IMR-90 (cell line): ENCODE data around the gene TACC2. TPM values are rescaled to one million over a fixed set of nuclear protein-coding genes. Genes with fewer than 3 reads are reported as not detected.

Experiments
- ATAC-seq: fragments of 200-7000 bp; cut with Tn5 transposase; 2 replicates; pipeline ENCODE4 v1.9.1; 2020; ENCODE audit warnings: low read depth, mild to moderate bottlenecking, moderate library complexity
- BruUV-seq: library from RNA; stranded (reverse); fragments of 400-500 nt; replicated peaks from 2 replicates; lab custom pipeline; 2021; lab: Mats Ljungman, UMichigan
- CTCF ChIA-PET: fragments of 300-600 bp; formaldehyde crosslinking; extraction: SDS; loops from one replicate; lab custom pipeline; 2021; ENCODE audit warnings: antibody characterized with exemption; lab: Yijun Ruan, JAX
- POLR2A ChIA-PET: fragments of 300-600 bp; sonication (Branson Sonifier 250); formaldehyde crosslinking; loops from one replicate; lab custom pipeline; 2022; ENCODE audit warnings: antibody characterized with exemption; ENCODE audit not compliant: unreplicated experiment; lab: Charles Lee
- DNase-seq: peaks from one replicate; pipeline ENCODE4 v3.0.0; 2013
- H2AFZ ChIP-seq: replicated peaks from 2 replicates; pipeline ENCODE3; 2013; ENCODE audit warnings: low read length, mild to moderate bottlenecking; ENCODE audit not compliant: poor library complexity
- H2AK5ac ChIP-seq: 2 replicates; pipeline ENCODE4 v1.6.1; 2013; ENCODE audit warnings: low read depth, low read length, inconsistent platforms
- H2AK9ac ChIP-seq: replicated peaks from 2 replicates; pipeline ENCODE3; 2013; ENCODE audit warnings: mild to moderate bottlenecking, low read depth, low read length, moderate library complexity; ENCODE audit not compliant: poor library complexity
- H2BK120ac ChIP-seq: 2 replicates; pipeline ENCODE4 v1.6.1; 2013; ENCODE audit warnings: low read depth, low read length, inconsistent platforms
- H2BK15ac ChIP-seq: 3 replicates; pipeline ENCODE4 v1.6.1; 2013; ENCODE audit warnings: low read depth, low read length, inconsistent platforms
- H2BK20ac ChIP-seq: 2 replicates; pipeline ENCODE4 v1.6.1; 2013; ENCODE audit warnings: low read depth, mild to moderate bottlenecking, inconsistent platforms, low read length, moderate library complexity
- H2BK5ac ChIP-seq: 2 replicates; pipeline ENCODE4 v1.6.1; 2013; ENCODE audit warnings: mild to moderate bottlenecking, low read depth, low read length, inconsistent platforms; ENCODE audit not compliant: poor library complexity, severe bottlenecking
- H3K14ac ChIP-seq: replicated peaks from 2 replicates; pipeline ENCODE4 v1.6.1; 2013; ENCODE audit warnings: low read depth, low read length, inconsistent platforms
- H3K18ac ChIP-seq: 2 replicates; pipeline ENCODE4 v1.6.1; 2013; ENCODE audit warnings: low read depth, low read length, control low read depth
- H3K23ac ChIP-seq: 2 replicates; pipeline ENCODE4 v1.6.1; 2013; ENCODE audit warnings: low read depth, low read length, inconsistent platforms
- H3K27ac ChIP-seq: 2 replicates; pipeline ENCODE4 v1.5.1; 2013; ENCODE audit warnings: mild to moderate bottlenecking, control low read depth, low read length; ENCODE audit not compliant: insufficient read depth
- H3K27me3 ChIP-seq: 2 replicates; pipeline ENCODE4 v1.6.1; 2013; ENCODE audit warnings: low read length; ENCODE audit not compliant: control insufficient read depth, insufficient read depth
- H3K36me3 ChIP-seq: 2 replicates; pipeline ENCODE4 v1.6.1; 2013; ENCODE audit warnings: low read length, mixed read lengths; ENCODE audit not compliant: control insufficient read depth, insufficient read depth
- H3K4ac ChIP-seq: 2 replicates; pipeline ENCODE4 v1.6.1; 2013; ENCODE audit warnings: low read depth, low read length, inconsistent platforms
- H3K4me1 ChIP-seq: 2 replicates; pipeline ENCODE4 v1.6.1; 2013; ENCODE audit warnings: low read length, mixed read lengths; ENCODE audit not compliant: control insufficient read depth, insufficient read depth
- H3K4me2 ChIP-seq: 2 replicates; pipeline ENCODE4 v1.6.1; 2013; ENCODE audit warnings: low read depth, mild to moderate bottlenecking, control low read depth, low read length, moderate library complexity
- H3K4me3 ChIP-seq: 2 replicates; pipeline ENCODE4 v1.5.1; 2013; ENCODE audit warnings: low read depth, mild to moderate bottlenecking, control low read depth, low read length, moderate library complexity; ENCODE audit not compliant: insufficient read depth
- H3K56ac ChIP-seq: 2 replicates; pipeline ENCODE4 v1.6.1; 2013; ENCODE audit warnings: low read length, inconsistent platforms; ENCODE audit not compliant: insufficient read depth; ENCODE audit errors: extremely low read depth
- H3K79me1 ChIP-seq, 2 experiments: 2 replicates each; pipeline ENCODE4 v1.6.1; 2013; ENCODE audit warnings: low read length in 2 of 2, inconsistent platforms in 1 of 2, low read depth in 1 of 2
- H3K9ac ChIP-seq: 2 replicates; pipeline ENCODE4 v1.6.1; 2013; ENCODE audit warnings: low read depth, low read length, control low read depth
- H3K9me1 ChIP-seq: 2 replicates; pipeline ENCODE4 v1.6.1; 2013; ENCODE audit warnings: low read length, inconsistent platforms; ENCODE audit not compliant: insufficient read depth
- H3K9me3 ChIP-seq: 2 replicates; pipeline ENCODE4 v1.6.1; 2013; ENCODE audit warnings: low read length; ENCODE audit not compliant: control insufficient read depth, insufficient read depth
- H4K20me1 ChIP-seq: 2 replicates; pipeline ENCODE4 v1.6.1; 2013; ENCODE audit warnings: low read length, inconsistent platforms; ENCODE audit not compliant: insufficient read depth
- H4K5ac ChIP-seq: 2 replicates; pipeline ENCODE4 v1.6.1; 2013; ENCODE audit warnings: mild to moderate bottlenecking, low read depth, low read length, control low read depth
- H4K8ac ChIP-seq, 2 experiments: 2 replicates each; pipeline ENCODE4 v1.6.1; 2013; ENCODE audit warnings: low read depth in 2 of 2, low read length in 2 of 2, control low read depth in 1 of 2, inconsistent platforms in 1 of 2
- H4K91ac ChIP-seq: 2 replicates; pipeline ENCODE4 v1.6.1; 2013; ENCODE audit warnings: low read depth, low read length, inconsistent platforms; ENCODE audit not compliant: insufficient read depth
- CHD1 ChIP-seq: IDR thresholded peaks from 2 replicates; pipeline ENCODE4 v1.6.1; 2012; ENCODE audit warnings: low read depth, low read length, improper control_type of control experiment
- RCOR1 ChIP-seq: IDR thresholded peaks from 2 replicates; pipeline ENCODE4 v1.6.1; 2012; ENCODE audit warnings: mild to moderate bottlenecking, low read length, improper control_type of control experiment; ENCODE audit not compliant: insufficient replicate concordance
- WGBS, 2 experiments: methylation state at CpG; one replicate each; pipeline versions ENCODE4 v1.1.5 to v1.1.7; 2013; ENCODE audit warnings: missing lambda C conversion rate in 2 of 2; ENCODE audit not compliant: insufficient read length in 1 of 2; ENCODE audit errors: extremely low coverage in 2 of 2; 5-methylcytosine and 5-hydroxymethylcytosine counted together
- dilution Hi-C: fragments of 300-500 bp; cut with HindIII; formaldehyde crosslinking; loops from one replicate; pipeline ENCODE4 v1.14.3; 2018; ENCODE audit warnings: low sequenced_read_pairs; ENCODE audit not compliant: unreplicated experiment
- in situ Hi-C: fragments of 300-500 bp; cut with MboI; formaldehyde crosslinking; loops from 3 replicates; pipeline ENCODE4 v1.14.3; 2019; ENCODE audit warnings: low sequenced_read_pairs, inconsistent platforms, mixed read lengths
- intact Hi-C: fragments of 100-400 bp; cut with micrococcal nuclease; formaldehyde crosslinking; loops from 2 replicates; pipeline ENCODE4 v1.10.0; 2022
- polyA plus RNA-seq, 3 experiments: library from polyadenylated mRNA; depleted of rRNA; stranded (reverse); fragments of >200 nt; gene quantifications; 2 replicates each; pipeline ENCODE4 v1.2.3, GENCODE V29; 2012; ENCODE audit warnings: low replicate concordance in 1 of 3
- total RNA-seq: library from RNA; depleted of rRNA; stranded (reverse); fragments of >200 nt; gene quantifications from 2 replicates; pipeline ENCODE4 v1.2.3, GENCODE V29; 2012

Gene TACC2
- total and polyA plus RNA-seq, 2 of the 4 experiments (the other 2 are of a cell fraction): 2.9 to 15.4 TPM

GRCh38 chr10:122227754-122228153, 238.8 kb downstream of the TACC2 start:
- intact Hi-C loops: no loop called here
- Histone ChIP-seq H3K4me3 (no peak overlapping the region), H2BK120ac (no peak overlapping the region), H3K27ac (no peak overlapping the region), H3K18ac (no peak overlapping the region), H3K27me3 (no peaks in the 10 kb centered on the region), H3K9me3 (no peaks in the 10 kb centered on the region), H4K91ac (no peak overlapping the region), H3K4me2 (no peak overlapping the region), H2AK5ac (no peak overlapping the region), H3K14ac (no peak overlapping the region), H3K4me1 (peaks cover 1% of the 10 kb centered on the region; the same call in 1 of the 2 replicates), H2BK20ac (no peak overlapping the region), H3K4ac (no peak overlapping the region), H4K20me1 (no peaks in the 10 kb centered on the region), H2AK9ac (no peak overlapping the region), H3K23ac (no peak overlapping the region), H3K79me1 (no peaks in the 10 kb centered on the region), H3K56ac (no peak overlapping the region), H3K36me3 (peaks cover 19% of the 10 kb centered on the region), H3K9ac (no peak overlapping the region), H4K8ac (no peak overlapping the region), H3K9me1 (peaks cover 7% of the 10 kb centered on the region; the same call in 1 of the 2 replicates), H2BK15ac (no peak overlapping the region), H2BK5ac (no peak overlapping the region), H4K5ac (no peak overlapping the region), H2AFZ (no peak overlapping the region)
- no TSS peak for BruUV-seq
- no peak for TF ChIP-seq CHD1
- no peak for TF ChIP-seq RCOR1
- DNase-seq (no peak), ATAC-seq (no peak)
- dilution Hi-C loops: no loop called here
- ChIA-PET CTCF (no interaction called here), POLR2A (no interaction called here)
- 100% methylated on average over 1 of the region's 4 CpGs; no CpG with 5 or more reads in 1 of the 2 experiments for WGBS, 2 experiments
- in situ Hi-C loops: no loop called here
